ENCODE data around the gene CCDC116.

- TF ChIP-seq POLR2A (IDR thresholded peaks at IDR 0.05) (no peak), CTCF (IDR thresholded peaks at IDR 0.05) (no peak)
Observed at GRCh38 chr22:21603973-21604372, 28.6 kb upstream of the CCDC116 start.
